ENCODE results near the gene FGF12.

FGF12 gene

GRCh38 chr3:192408647-192409200, 318.6 kb downstream of the FGF12 start:
- DNase-seq, result peak; percentile 43

GRCh38 chr3:192408007-192408646, 319.2 kb downstream of the FGF12 start:
- no peak for DNase-seq

- DNase-seq, result no peak
Observed at GRCh38 chr3:192399767-192400166, 327.6 kb downstream of the FGF12 start.

GRCh38 chr3:192397012-192397411, 330.3 kb downstream of the FGF12 start:
- DNase-seq, result no peak

- DNase-seq, result no peak
Observed at GRCh38 chr3:192395506-192395905, 331.8 kb downstream of the FGF12 start.

GRCh38 chr3:192392986-192393385, 334.4 kb downstream of the FGF12 start:
- no peak for DNase-seq

- no peak for DNase-seq
Observed at GRCh38 chr3:192382861-192383260, 344.5 kb downstream of the FGF12 start.

- DNase-seq, result no peak
Observed at GRCh38 chr3:192373586-192373985, 353.8 kb downstream of the FGF12 start.

GRCh38 chr3:192373032-192373431, 354.3 kb downstream of the FGF12 start:
- DNase-seq, result peak; percentile 31

GRCh38 chr3:192372616-192373015, 354.7 kb downstream of the FGF12 start:
- peak; percentile 69 for DNase-seq

GRCh38 chr3:192371870-192372400, 355.4 kb downstream of the FGF12 start:
- DNase-seq, result no peak

- DNase-seq, result no peak
Observed at GRCh38 chr3:192367616-192368015, 359.7 kb downstream of the FGF12 start.

GRCh38 chr3:192366916-192367315, 360.4 kb downstream of the FGF12 start:
- no peak for DNase-seq

GRCh38 chr3:192365571-192365970, 361.8 kb downstream of the FGF12 start:
- DNase-seq, result no peak

GRCh38 chr3:192364316-192364715, 363.0 kb downstream of the FGF12 start:
- DNase-seq, result no peak

GRCh38 chr3:192354687-192355086, 372.7 kb downstream of the FGF12 start:
- DNase-seq, result no peak

GRCh38 chr3:192352142-192352541, 375.2 kb downstream of the FGF12 start:
- DNase-seq, result no peak

- DNase-seq, result no peak
Observed at GRCh38 chr3:192351441-192351840, 375.9 kb downstream of the FGF12 start.

GRCh38 chr3:192340031-192340430, 387.3 kb downstream of the FGF12 start:
- DNase-seq, result no peak

- no peak for DNase-seq
Observed at GRCh38 chr3:192339214-192339613, 388.1 kb downstream of the FGF12 start.

GRCh38 chr3:192336286-192336685, 391.1 kb downstream of the FGF12 start:
- DNase-seq, result no peak

- no peak for DNase-seq
Observed at GRCh38 chr3:192332386-192333291, 394.7 kb downstream of the FGF12 start.

GRCh38 chr3:192331749-192332385, 395.5 kb downstream of the FGF12 start:
- DNase-seq, result no peak
